AG10803 (cell line): ENCODE results near the gene CHST13.

ENCODE experiments used
- DNase-seq: peaks from one replicate; pipeline ENCODE4 v3.0.0; 2010; ENCODE audit warnings: low read depth
- H3K4me3 ChIP-seq: 2 replicates; pipeline ENCODE4 v1.5.1; 2011; ENCODE audit warnings: mild to moderate bottlenecking, low read length, control low read depth
- CTCF ChIP-seq: conservative IDR thresholded peaks from 2 replicates; pipeline ENCODE4 v1.5.1; 2011; ENCODE audit warnings: mild to moderate bottlenecking, low read length, control low read depth, inconsistent platforms

The CHST13 gene

GRCh38 chr3:126562737-126563276 is 38.9 kb downstream of the CHST13 start:
- TF ChIP-seq CTCF = no peak
- H3K4me3 ChIP-seq = no peak overlapping the region
- DNase-seq = no peak

GRCh38 chr3:126567696-126568438 is 43.9 kb downstream of the CHST13 start:
- DNase-seq = no peak
- TF ChIP-seq CTCF = peak; percentile 15
- no peak overlapping the region for H3K4me3 ChIP-seq

- TF ChIP-seq CTCF = no peak
- H3K4me3 ChIP-seq = no peak overlapping the region
- no peak for DNase-seq
Measured at GRCh38 chr3:126568776-126569342, 44.9 kb downstream of the CHST13 start.

- no peak for TF ChIP-seq CTCF
- no peak for DNase-seq
- no peak overlapping the region for H3K4me3 ChIP-seq
Measured at GRCh38 chr3:126569390-126569975, 45.5 kb downstream of the CHST13 start.

GRCh38 chr3:126570103-126570541 is 46.2 kb downstream of the CHST13 start:
- no peak for DNase-seq
- no peak for TF ChIP-seq CTCF
- H3K4me3 ChIP-seq = no peak overlapping the region

GRCh38 chr3:126571078-126571477 is 47.1 kb downstream of the CHST13 start:
- no peak for DNase-seq
- no peak overlapping the region for H3K4me3 ChIP-seq

More at GRCh38 chr3:126571078-126571477, 47.1 kb downstream of the CHST13 start:
- TF ChIP-seq CTCF = no peak
